ENCODE measurements around the gene LRRC66. TPM values are rescaled to one million over a fixed set of nuclear protein-coding genes. Genes with fewer than 3 reads are reported as not detected.

Gene LRRC66
- total and polyA plus RNA-seq, 2 of the 13 experiments (the other 11 are each of a cell fraction or from before 2014, with no cell fraction given), result not detected

DNA sequence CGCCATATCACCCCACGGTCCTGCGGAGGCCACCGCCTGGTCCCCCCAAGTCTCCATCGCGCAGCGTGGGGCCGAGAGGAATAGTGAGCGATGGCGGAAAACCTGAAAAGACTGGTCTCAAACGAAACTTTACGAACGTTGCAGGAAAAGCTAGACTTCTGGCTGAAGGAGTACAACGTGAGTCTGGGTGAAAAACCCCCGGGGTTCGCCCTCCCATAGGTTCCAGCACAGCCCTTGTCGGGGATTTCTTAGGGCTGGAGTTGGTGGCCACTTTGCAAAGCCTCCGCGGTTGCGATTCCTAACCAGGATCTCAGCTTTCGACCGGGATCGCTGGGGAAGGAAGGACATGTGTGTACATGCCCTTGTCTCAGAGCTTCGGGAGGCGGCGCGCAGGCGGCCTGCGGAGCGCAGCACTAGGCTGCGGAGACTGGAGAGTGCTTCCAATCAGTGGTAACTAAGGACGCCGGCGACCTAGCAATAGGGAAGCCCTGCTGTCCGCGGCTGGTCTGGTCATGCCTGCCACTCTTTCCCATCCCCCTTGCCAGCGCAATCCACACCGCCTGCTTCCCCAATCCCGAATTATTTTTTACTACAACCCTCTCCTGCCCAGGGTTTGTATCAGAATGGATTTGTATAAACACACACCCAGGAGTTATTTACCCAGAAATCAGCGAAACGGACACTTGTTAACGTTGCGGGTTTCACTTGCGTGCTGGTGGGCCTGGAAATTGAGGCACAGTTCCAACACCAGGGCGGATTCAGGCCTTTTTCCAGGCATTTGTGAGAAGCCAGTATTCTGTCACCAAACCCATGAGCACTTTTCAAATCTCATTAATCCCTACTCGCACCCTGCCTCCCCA, 31.7 kb upstream of the LRRC66 start (continued):
- TF ChIP-seq, protein P1, sequence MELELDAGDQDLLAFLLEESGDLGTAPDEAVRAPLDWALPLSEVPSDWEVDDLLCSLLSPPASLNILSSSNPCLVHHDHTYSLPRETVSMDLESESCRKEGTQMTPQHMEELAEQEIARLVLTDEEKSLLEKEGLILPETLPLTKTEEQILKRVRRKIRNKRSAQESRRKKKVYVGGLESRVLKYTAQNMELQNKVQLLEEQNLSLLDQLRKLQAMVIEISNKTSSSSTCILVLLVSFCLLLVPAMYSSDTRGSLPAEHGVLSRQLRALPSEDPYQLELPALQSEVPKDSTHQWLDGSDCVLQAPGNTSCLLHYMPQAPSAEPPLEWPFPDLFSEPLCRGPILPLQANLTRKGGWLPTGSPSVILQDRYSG (CRISPR knock-in tag; IDR thresholded peaks at IDR 0.05), result no peak
- TF ChIP-seq ZBTB1 (CRISPR knock-in tag; IDR thresholded peaks at IDR 0.05; ENCODE audit: borderline replicate concordance), result no peak
- no peak for TF ChIP-seq RNF2 (conservative IDR thresholded peaks at IDR 0.05; ENCODE audit: low read depth)
- no peak for TF ChIP-seq BCL6 (CRISPR knock-in tag; IDR thresholded peaks at IDR 0.05)
- TF ChIP-seq, protein P2, sequence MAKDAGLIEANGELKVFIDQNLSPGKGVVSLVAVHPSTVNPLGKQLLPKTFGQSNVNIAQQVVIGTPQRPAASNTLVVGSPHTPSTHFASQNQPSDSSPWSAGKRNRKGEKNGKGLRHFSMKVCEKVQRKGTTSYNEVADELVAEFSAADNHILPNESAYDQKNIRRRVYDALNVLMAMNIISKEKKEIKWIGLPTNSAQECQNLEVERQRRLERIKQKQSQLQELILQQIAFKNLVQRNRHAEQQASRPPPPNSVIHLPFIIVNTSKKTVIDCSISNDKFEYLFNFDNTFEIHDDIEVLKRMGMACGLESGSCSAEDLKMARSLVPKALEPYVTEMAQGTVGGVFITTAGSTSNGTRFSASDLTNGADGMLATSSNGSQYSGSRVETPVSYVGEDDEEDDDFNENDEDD (CRISPR knock-in tag; IDR thresholded peaks at IDR 0.05; ENCODE audit: borderline replicate concordance), result 0 out of 2 replicates have a peak, but pooled peaks have one; percentile 16
- peak; percentile 24; the same call in 1 of the 2 replicates for TF ChIP-seq SATB2 (CRISPR knock-in tag; IDR thresholded peaks at IDR 0.05)
- no peak for TF ChIP-seq RAD51 (IDR thresholded peaks at IDR 0.05; ENCODE audit: borderline replicate concordance)
- TF ChIP-seq ZIK1 (CRISPR knock-in tag; IDR thresholded peaks at IDR 0.05; ENCODE audit: borderline replicate concordance, low read depth), result no peak
- TF ChIP-seq HOXA9 (CRISPR knock-in tag; IDR thresholded peaks at IDR 0.05; ENCODE audit: borderline replicate concordance), result peak; percentile 38; the same call in 1 of the 2 replicates
- TF ChIP-seq ZNF558 (CRISPR knock-in tag; IDR thresholded peaks at IDR 0.05; ENCODE audit: borderline replicate concordance), result peak; percentile 99; the same call in 1 of the 2 replicates
- 0 out of 2 replicates have a peak, but pooled peaks have one; percentile 7 for TF ChIP-seq MIXL1 (CRISPR knock-in tag; IDR thresholded peaks at IDR 0.05)
- no peak for TF ChIP-seq FOXA1 (IDR thresholded peaks at IDR 0.05)
- no peak for TF ChIP-seq FOXA1 (CRISPR knock-in tag; IDR thresholded peaks at IDR 0.05)
- TF ChIP-seq ZFP62 (CRISPR knock-in tag; IDR thresholded peaks at IDR 0.05), result no peak
- TF ChIP-seq MEIS1 (CRISPR knock-in tag; IDR thresholded peaks at IDR 0.05; ENCODE audit: borderline replicate concordance), result no peak
- TF ChIP-seq ZBTB42 (CRISPR knock-in tag; IDR thresholded peaks at IDR 0.05), result peak; percentile 47; the same call in 1 of the 2 replicates
- no peak for TF ChIP-seq JUNB (CRISPR knock-in tag; IDR thresholded peaks at IDR 0.05; ENCODE audit: borderline replicate concordance)
- TF ChIP-seq TCF7L2 (IDR thresholded peaks at IDR 0.05; ENCODE audit: low read depth, low read length), result no peak
- TF ChIP-seq NAIF1 (CRISPR knock-in tag; IDR thresholded peaks at IDR 0.05; ENCODE audit: borderline replicate concordance), result peak; percentile 42; the same call in 1 of the 2 replicates
- 0 out of 2 replicates have a peak, but pooled peaks have one; percentile 9 for TF ChIP-seq ZNF441 (CRISPR knock-in tag; IDR thresholded peaks at IDR 0.05; ENCODE audit: borderline replicate concordance)
- 0 out of 2 replicates have a peak, but pooled peaks have one; percentile 33 for TF ChIP-seq KDM5A (IDR thresholded peaks at IDR 0.05; ENCODE audit: borderline replicate concordance, low read length)
- peak; percentile 74 for TF ChIP-seq PHF8 (CRISPR knock-in tag; IDR thresholded peaks at IDR 0.05)
- TF ChIP-seq, protein P3, sequence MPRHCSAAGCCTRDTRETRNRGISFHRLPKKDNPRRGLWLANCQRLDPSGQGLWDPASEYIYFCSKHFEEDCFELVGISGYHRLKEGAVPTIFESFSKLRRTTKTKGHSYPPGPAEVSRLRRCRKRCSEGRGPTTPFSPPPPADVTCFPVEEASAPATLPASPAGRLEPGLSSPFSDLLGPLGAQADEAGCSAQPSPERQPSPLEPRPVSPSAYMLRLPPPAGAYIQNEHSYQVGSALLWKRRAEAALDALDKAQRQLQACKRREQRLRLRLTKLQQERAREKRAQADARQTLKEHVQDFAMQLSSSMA (CRISPR knock-in tag; IDR thresholded peaks at IDR 0.05), result peak; percentile 41; the same call in 1 of the 2 replicates
- TF ChIP-seq ZNF878 (CRISPR knock-in tag; IDR thresholded peaks at IDR 0.05), result no peak
- 0 out of 2 replicates have a peak, but pooled peaks have one; percentile 11 for TF ChIP-seq KAT8 (CRISPR knock-in tag; IDR thresholded peaks at IDR 0.05)
- no peak for TF ChIP-seq PRPF4 (IDR thresholded peaks at IDR 0.05; ENCODE audit: low read depth, low read length, poor library complexity, severe bottlenecking)

Data from HepG2 (cell line).